HG03354 (cell line): Measurements from ENCODE around the gene CACNA2D4.
A peak's percentile ranks its signal among the peaks of the same experiment; 100 is the strongest.

Source experiments
- ATAC-seq: cut with Tn5 transposase; IDR thresholded peaks from one replicate; pipeline ENCODE4 v1.9.1; 2021; ENCODE audit warnings: mild to moderate bottlenecking; ENCODE audit not compliant: unreplicated experiment, poor library complexity, severe bottlenecking

CACNA2D4 gene

GRCh38 chr12:1935700-1936378 is 17.4 kb upstream of the CACNA2D4 start:
- ATAC-seq: no peak

- no peak for ATAC-seq
Measured at GRCh38 chr12:1935242-1935641, 16.8 kb upstream of the CACNA2D4 start.

GRCh38 chr12:1934831-1935230 is 16.4 kb upstream of the CACNA2D4 start:
- ATAC-seq: no peak

- ATAC-seq: no peak
Measured at GRCh38 chr12:1934068-1934467, 15.6 kb upstream of the CACNA2D4 start.

GRCh38 chr12:1933342-1934051 is 15.0 kb upstream of the CACNA2D4 start:
- ATAC-seq: peak; percentile 67

GRCh38 chr12:1932264-1932777 is 13.9 kb upstream of the CACNA2D4 start:
- ATAC-seq: no peak

- ATAC-seq: no peak
Measured at GRCh38 chr12:1931642-1932041, 13.2 kb upstream of the CACNA2D4 start.

GRCh38 chr12:1930803-1931597 is 12.5 kb upstream of the CACNA2D4 start:
- ATAC-seq: no peak

- no peak for ATAC-seq
Measured at GRCh38 chr12:1929985-1930802, 11.7 kb upstream of the CACNA2D4 start.

- no peak for ATAC-seq
Measured at GRCh38 chr12:1929241-1929984, 11.0 kb upstream of the CACNA2D4 start.

- no peak for ATAC-seq
Measured at GRCh38 chr12:1928439-1929121, 10.1 kb upstream of the CACNA2D4 start.

GRCh38 chr12:1927751-1928351 is 9.4 kb upstream of the CACNA2D4 start:
- ATAC-seq: no peak

GRCh38 chr12:1927051-1927680 is 8.7 kb upstream of the CACNA2D4 start:
- no peak for ATAC-seq

- ATAC-seq: no peak
Measured at GRCh38 chr12:1926251-1926657, 7.8 kb upstream of the CACNA2D4 start.

GRCh38 chr12:1925684-1926006 is 7.2 kb upstream of the CACNA2D4 start:
- no peak for ATAC-seq

GRCh38 chr12:1924996-1925683 is 6.7 kb upstream of the CACNA2D4 start:
- ATAC-seq: no peak

- no peak for ATAC-seq
Measured at GRCh38 chr12:1922985-1923384, 4.5 kb upstream of the CACNA2D4 start.
